Central memory CD8-positive, alpha-beta T cell (primary cell): Measurements from ENCODE around the gene RAP2B.

Experiments
- ATAC-seq: fragments of 150-1000 bp; cut with Tn5 transposase; replicated peaks from 2 replicates; pipeline ENCODE4 v1.10.0; 2022; ENCODE audit warnings: mild to moderate bottlenecking, moderate FRiP score, moderate number of reproducible peaks; ENCODE audit not compliant: poor library complexity, severe bottlenecking; ENCODE audit errors: extremely low read depth
- DNase-seq, 2 donors: peaks; one replicate each; pipeline ENCODE4 v3.0.0; 2021; ENCODE audit warnings: low spot score in 2 of 2
- H3K27ac Mint-ChIP-seq: one replicate; pipeline ENCODE4 v1.8.0; 2022; ENCODE audit warnings: low read depth, mild to moderate bottlenecking, moderate library complexity, mixed read lengths
- H3K27me3 Mint-ChIP-seq: one replicate; pipeline ENCODE4 v1.8.0; 2022; ENCODE audit warnings: mixed read lengths
- H3K36me3 Mint-ChIP-seq: one replicate; pipeline ENCODE4 v1.8.0; 2022; ENCODE audit warnings: mild to moderate bottlenecking, moderate library complexity, mixed read lengths; ENCODE audit not compliant: insufficient read depth
- H3K4me1 Mint-ChIP-seq: one replicate; pipeline ENCODE4 v1.8.0; 2022; ENCODE audit warnings: mixed read lengths
- H3K4me3 Mint-ChIP-seq: one replicate; pipeline ENCODE4 v1.8.0; 2022; ENCODE audit warnings: mild to moderate bottlenecking, moderate library complexity, mixed read lengths
- H3K9me3 Mint-ChIP-seq: one replicate; pipeline ENCODE4 v1.8.0; 2022; ENCODE audit warnings: mixed read lengths

Gene RAP2B

DNA sequence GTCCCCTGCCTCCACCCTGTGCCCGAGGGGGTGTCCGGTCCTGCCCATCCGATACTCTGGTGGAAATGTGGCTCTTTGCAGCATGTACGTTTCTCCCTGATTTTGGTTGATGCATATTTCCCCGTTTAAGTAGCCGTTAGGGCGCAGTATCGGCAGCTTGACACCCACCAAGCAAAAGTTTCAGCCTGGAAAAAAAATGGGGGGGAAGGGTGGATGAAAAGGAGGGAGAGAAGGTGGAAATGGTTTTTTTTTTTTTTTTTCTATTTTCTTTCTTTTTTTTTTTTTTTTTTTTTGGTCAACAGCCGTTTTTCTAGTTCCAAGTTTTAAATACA, 1.3 kb downstream of the RAP2B start:
- peaks cover 48% of the 10 kb centered on the region for H3K4me1 Mint-ChIP-seq
- H3K36me3 Mint-ChIP-seq, result peaks cover 36% of the 10 kb centered on the region
- H3K27ac Mint-ChIP-seq, result peak overlapping the region; percentile 92
- peak overlapping the region; percentile 94 for H3K4me3 Mint-ChIP-seq
- ATAC-seq (no peak), DNase-seq (no peak)
- H3K9me3 Mint-ChIP-seq, result no peaks in the 10 kb centered on the region
- no peaks in the 10 kb centered on the region for H3K27me3 Mint-ChIP-seq

- peak overlapping the region; percentile 94 for H3K4me3 Mint-ChIP-seq
- H3K36me3 Mint-ChIP-seq, result peaks cover 36% of the 10 kb centered on the region
- H3K27me3 Mint-ChIP-seq, result no peaks in the 10 kb centered on the region
- DNase-seq, result no peak
- H3K27ac Mint-ChIP-seq, result peak overlapping the region; percentile 92
- H3K4me1 Mint-ChIP-seq, result peaks cover 48% of the 10 kb centered on the region
- no peaks in the 10 kb centered on the region for H3K9me3 Mint-ChIP-seq
- no peak for ATAC-seq
These were observed 1.9 kb downstream of the RAP2B start for GRCh38 chr3:153163756-153164550.

GRCh38 chr3:153165261-153165681, 3.2 kb downstream of the RAP2B start:
- H3K4me1 Mint-ChIP-seq, result peaks cover 52% of the 10 kb centered on the region
- DNase-seq (no peak), ATAC-seq (no peak)
- H3K27me3 Mint-ChIP-seq, result no peaks in the 10 kb centered on the region
- H3K4me3 Mint-ChIP-seq, result peak overlapping the region; percentile 94
- peak overlapping the region; percentile 92 for H3K27ac Mint-ChIP-seq
- peaks cover 44% of the 10 kb centered on the region for H3K36me3 Mint-ChIP-seq
- H3K9me3 Mint-ChIP-seq, result no peaks in the 10 kb centered on the region

DNA sequence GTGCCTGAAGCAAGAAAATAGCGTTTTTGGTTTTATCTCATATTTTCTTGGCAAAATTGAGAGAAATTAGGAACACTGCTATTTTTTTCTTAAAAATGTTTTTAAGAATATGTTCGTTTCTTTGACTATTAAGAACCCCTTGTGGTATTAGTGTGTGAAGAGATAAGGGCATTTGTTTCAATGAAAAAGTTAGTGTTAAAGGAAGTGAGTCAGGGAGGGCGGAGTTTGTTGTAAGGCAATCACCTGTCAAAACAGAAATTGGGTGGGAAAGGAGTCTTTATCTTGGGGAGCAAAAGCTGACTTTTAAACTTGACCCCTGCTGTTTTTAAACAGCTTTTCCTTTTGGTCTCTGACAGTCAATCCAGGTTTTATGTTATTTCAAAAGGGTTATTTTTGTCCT, 4.2 kb downstream of the RAP2B start:
- ATAC-seq (no peak), DNase-seq (no peak)
- Mint-ChIP-seq H3K9me3 (no peaks in the 10 kb centered on the region), H3K27ac (peak overlapping the region; percentile 92), H3K27me3 (no peaks in the 10 kb centered on the region), H3K4me1 (peaks cover 46% of the 10 kb centered on the region), H3K36me3 (peaks cover 36% of the 10 kb centered on the region), H3K4me3 (peak overlapping the region; percentile 94)

GRCh38 chr3:153166796-153167195, 4.8 kb downstream of the RAP2B start:
- Mint-ChIP-seq H3K4me3 (peak overlapping the region; percentile 94), H3K27me3 (no peaks in the 10 kb centered on the region), H3K36me3 (peaks cover 31% of the 10 kb centered on the region), H3K27ac (peak overlapping the region; percentile 92), H3K4me1 (peaks cover 49% of the 10 kb centered on the region), H3K9me3 (no peaks in the 10 kb centered on the region)
- DNase-seq, result no peak
- ATAC-seq, result no peak

DNA sequence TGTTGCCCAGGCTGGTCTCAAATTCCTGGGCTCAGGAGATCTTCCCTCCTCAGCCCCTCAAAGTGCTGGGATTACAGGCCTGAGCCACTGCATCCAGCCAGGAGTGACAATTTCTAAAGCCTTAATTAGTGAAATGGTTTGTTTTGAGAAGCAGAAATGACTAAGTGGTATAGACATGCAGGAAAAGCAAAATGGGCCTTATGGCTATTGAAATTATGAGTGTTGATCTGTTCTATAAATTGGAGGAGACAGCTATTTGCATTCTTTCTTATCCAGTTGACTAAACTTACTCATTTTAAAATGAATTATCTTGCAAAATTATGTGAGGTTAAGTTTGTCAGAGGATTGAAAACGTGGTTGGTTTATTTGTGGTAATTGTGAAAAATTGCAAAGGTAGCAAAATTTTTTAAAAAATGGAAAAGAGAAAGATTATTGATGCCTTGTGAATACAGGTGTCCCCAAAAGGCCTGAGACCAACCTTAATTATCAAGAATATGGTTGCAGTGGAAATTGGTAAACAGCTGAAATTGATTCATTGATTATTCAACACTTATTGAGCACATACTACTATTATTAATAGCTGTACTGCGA, 7.9 kb downstream of the RAP2B start:
- ATAC-seq, result no peak
- Mint-ChIP-seq H3K4me1 (peaks cover 55% of the 10 kb centered on the region), H3K4me3 (no peak overlapping the region), H3K27me3 (no peaks in the 10 kb centered on the region), H3K9me3 (no peaks in the 10 kb centered on the region), H3K27ac (peak overlapping the region; percentile 41), H3K36me3 (peaks cover 16% of the 10 kb centered on the region)
- no peak for DNase-seq

DNA sequence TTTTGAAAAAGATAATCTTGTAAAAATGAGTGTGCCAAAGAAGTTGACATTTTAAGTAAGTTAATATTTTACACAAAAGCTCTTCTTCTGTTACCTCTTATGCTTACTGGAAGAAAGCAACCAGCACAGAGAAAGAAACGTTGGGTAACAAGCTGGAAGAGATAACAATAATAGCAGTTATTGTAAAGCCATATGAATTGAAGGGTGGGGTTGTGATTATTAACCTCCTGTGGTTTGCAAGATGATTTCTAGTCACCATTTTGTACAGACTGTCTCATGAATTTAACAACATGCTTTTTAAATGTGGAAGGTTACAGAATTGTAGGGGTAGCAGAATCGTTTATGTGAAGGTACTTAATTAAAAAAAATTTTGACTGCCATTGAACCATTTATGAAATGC, 9.2 kb downstream of the RAP2B start:
- DNase-seq (no peak), ATAC-seq (no peak)
- peaks cover 43% of the 10 kb centered on the region for H3K4me1 Mint-ChIP-seq
- H3K27ac Mint-ChIP-seq, result no peak overlapping the region
- no peaks in the 10 kb centered on the region for H3K27me3 Mint-ChIP-seq
- peaks cover 15% of the 10 kb centered on the region for H3K36me3 Mint-ChIP-seq
- H3K4me3 Mint-ChIP-seq, result no peak overlapping the region
- no peaks in the 10 kb centered on the region for H3K9me3 Mint-ChIP-seq

DNA sequence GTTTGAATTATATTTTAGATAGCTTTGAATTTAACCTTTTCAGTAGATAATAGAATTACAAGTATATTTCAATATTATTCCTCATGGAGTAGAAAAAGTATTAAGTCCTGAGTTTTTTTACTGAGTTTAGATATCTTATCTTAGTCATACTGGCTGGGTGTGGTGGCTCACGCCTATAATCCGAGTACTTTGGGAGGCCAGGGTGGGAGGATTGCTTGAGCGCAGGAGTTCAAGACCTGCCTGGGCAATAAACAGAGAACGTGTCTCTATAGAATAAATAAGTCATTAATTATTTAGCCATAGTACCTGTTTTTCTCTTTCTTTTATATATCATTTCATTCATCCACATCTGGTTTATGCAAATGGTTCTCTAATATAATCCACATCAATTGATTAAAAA, 9.9 kb downstream of the RAP2B start:
- ATAC-seq (no peak), DNase-seq (no peak)
- Mint-ChIP-seq H3K27me3 (no peaks in the 10 kb centered on the region), H3K36me3 (peaks cover 15% of the 10 kb centered on the region), H3K9me3 (no peaks in the 10 kb centered on the region), H3K4me3 (no peak overlapping the region), H3K4me1 (peaks cover 36% of the 10 kb centered on the region), H3K27ac (no peak overlapping the region)

DNA sequence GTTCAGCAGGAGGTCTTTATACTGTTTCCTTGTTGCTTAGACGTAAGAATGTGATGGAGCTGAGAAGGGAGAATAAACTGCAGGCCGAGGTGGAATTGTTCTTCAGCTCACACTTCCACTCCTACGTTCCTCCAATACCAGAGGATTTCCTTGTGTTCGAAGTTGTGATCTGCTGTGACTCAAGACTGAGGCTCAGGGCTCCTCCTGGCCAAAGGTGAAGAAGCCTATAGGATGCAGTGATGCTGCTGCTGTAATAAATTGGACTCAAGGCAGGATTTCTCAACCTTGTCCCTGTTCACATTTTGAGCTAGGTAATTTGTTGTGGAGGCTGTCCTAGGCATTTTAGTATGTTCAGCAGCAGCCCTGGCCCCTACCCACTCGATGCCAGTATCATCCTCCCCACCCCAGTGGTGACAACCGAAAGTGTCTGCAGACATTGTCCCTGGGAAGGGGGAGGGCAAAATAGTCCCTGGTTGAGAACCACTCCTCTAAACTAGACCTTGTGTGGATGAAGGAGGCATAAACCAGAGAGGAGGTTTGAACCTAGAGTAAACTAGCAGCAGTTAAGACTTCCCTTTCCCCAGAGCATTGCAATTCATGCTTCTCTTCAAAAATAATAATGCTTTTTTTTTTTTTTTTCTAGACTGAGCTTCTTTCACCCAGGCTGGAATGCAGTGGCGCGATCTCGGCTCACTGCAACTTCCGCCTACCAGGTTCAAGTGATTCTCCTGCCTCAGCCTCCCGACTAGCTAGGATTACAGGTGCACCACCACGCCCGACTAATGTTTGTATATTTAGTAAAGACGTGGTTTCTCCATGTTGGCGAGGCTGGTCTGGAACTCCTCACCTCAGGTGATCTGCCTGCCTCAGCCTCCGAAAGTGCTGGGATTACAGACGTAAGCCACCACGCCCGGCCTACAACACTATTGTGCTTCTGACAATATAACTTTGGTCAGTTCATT, 11.1 kb downstream of the RAP2B start:
- Mint-ChIP-seq H3K27ac (peak overlapping the region; percentile 58), H3K9me3 (no peaks in the 10 kb centered on the region), H3K36me3 (peaks cover 12% of the 10 kb centered on the region), H3K4me1 (peaks cover 31% of the 10 kb centered on the region), H3K27me3 (no peaks in the 10 kb centered on the region), H3K4me3 (no peak overlapping the region)
- ATAC-seq (no peak), DNase-seq (no peak)

DNA sequence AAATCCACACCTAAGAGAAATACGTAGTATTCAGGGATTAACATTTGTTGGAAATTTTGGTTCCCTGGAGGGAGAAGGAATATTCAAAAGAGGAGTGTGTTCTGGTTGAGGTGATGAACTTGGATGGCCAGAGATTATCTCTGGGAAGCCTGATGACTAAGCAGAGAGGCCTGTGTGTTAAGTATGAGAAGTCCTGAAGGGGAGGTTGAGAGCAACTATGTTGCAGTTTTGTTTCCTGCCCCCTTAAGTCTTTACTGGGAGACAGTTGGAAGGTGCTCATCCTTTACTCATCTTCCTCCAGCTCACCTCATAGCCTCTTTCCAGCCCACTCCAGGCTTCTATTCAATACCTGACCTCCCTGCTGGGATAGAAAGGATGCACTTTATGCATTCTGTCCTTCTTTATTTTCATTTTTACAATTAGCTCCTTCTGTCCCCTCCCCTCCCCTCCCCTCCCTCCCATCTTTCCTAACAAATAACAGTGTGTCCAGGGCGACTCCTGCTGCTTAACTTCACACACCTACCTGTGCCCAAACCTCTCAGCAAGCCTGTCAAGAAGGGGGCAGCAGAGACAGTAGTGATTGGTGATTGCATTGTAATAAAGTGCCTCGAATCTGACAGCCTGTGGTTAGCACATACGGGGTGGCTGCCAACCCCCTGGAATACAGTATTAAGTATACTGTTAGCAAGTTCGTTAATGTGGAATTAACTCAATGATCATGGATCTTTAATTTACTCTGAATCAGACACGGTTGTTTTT, 11.9 kb downstream of the RAP2B start:
- no peaks in the 10 kb centered on the region for H3K27me3 Mint-ChIP-seq
- H3K4me3 Mint-ChIP-seq, result no peak overlapping the region
- H3K36me3 Mint-ChIP-seq, result peaks cover 12% of the 10 kb centered on the region
- peak overlapping the region; percentile 58 for H3K27ac Mint-ChIP-seq
- ATAC-seq (peak; percentile 73), DNase-seq (no peak)
- no peaks in the 10 kb centered on the region for H3K9me3 Mint-ChIP-seq
- H3K4me1 Mint-ChIP-seq, result peaks cover 31% of the 10 kb centered on the region

- H3K27ac Mint-ChIP-seq, result no peak overlapping the region
- ATAC-seq (no peak), DNase-seq (no peak)
- H3K9me3 Mint-ChIP-seq, result no peaks in the 10 kb centered on the region
- peaks cover 23% of the 10 kb centered on the region for H3K4me1 Mint-ChIP-seq
- H3K36me3 Mint-ChIP-seq, result peaks cover 4% of the 10 kb centered on the region
- H3K4me3 Mint-ChIP-seq, result no peak overlapping the region
- no peaks in the 10 kb centered on the region for H3K27me3 Mint-ChIP-seq
These were observed 14.2 kb downstream of the RAP2B start for GRCh38 chr3:153176197-153176596.

DNA sequence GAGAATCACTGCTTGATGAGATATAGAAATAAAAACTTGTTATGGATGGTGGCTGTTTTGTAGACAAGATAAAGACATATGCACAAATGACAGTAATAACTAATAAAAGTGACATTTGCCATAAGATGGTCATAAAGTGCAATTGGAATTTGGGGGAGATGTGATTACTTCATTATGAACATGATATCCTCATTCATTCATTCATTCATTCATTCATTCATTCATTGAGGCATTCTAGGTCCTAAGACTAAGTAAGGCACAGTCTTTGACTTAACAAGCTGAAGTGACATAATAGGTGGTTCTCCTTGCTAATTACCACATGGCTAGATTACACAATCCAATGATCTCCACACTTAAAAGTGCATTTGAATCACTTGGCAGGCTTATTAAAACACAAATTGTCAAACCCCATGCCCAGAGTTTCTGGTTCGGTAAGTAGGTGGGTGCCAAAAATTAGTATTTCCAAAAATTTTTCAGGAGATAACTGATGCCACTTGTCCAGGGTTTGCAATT, 18.9 kb downstream of the RAP2B start:
- ATAC-seq (no peak), DNase-seq (no peak)
- no peaks in the 10 kb centered on the region for H3K36me3 Mint-ChIP-seq
- peaks cover 10% of the 10 kb centered on the region for H3K4me1 Mint-ChIP-seq
- H3K27ac Mint-ChIP-seq, result no peak overlapping the region
- H3K9me3 Mint-ChIP-seq, result no peaks in the 10 kb centered on the region
- H3K27me3 Mint-ChIP-seq, result no peaks in the 10 kb centered on the region
- H3K4me3 Mint-ChIP-seq, result no peak overlapping the region
